MM.1S (cell line): ENCODE results near the gene DLGAP1.

Experiments used
- CTCF ChIP-seq: fragments of 300-600 bp; sonication (generic); IDR thresholded peaks from 2 replicates; pipeline ENCODE4 v1.5.1; 2016; ENCODE audit warnings: antibody characterized with exemption, low read length, mixed read lengths
- EZH2phosphoT487 ChIP-seq: fragments of 300-600 bp; sonication (generic); IDR thresholded peaks from 2 replicates; pipeline ENCODE4 v1.6.1; 2018; ENCODE audit warnings: antibody characterized with exemption, low read length

DNA sequence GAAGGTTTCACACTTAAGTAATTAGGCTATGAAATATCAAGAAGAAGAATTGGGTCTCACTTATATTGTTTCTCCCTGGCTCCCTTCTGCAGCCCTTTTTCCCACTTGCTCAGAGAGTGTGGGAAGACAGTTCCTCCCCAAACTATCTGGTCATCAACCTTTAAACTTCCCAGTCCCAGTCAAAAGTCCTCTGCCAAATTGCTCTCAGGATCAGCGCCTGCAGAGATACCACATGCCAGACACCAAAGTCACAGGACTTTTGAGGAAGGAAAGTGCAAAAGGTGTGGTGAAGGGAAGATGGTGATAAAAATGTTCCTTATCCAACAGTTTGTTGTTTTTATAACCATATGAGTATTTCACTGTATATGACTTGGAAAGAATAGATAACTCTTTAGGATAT is 51.3 kb downstream of the DLGAP1 start:
- TF ChIP-seq CTCF (no peak), EZH2phosphoT487 (no peak)
